Measurements from ENCODE around the gene PLEKHN1. TPM values are rescaled to one million over a fixed set of nuclear protein-coding genes. Genes with fewer than 3 reads are reported as not detected.
"Not testable (repeated sequence)": the region's sequence is repeated elsewhere in the genome, so short reads cannot be mapped to it uniquely, and the experiment has no call there.

The PLEKHN1 gene
- total RNA-seq, 6 donors from 2014 or later = 1.1 to 11.5 (median 1.6) TPM

- 69 to 77% methylated on average over 17 of the region's 17 CpGs for WGBS, 2 donors
- H3K27me3 ChIP-seq = peaks cover 0 to 25% (median 13%) of the 10 kb centered on the region in 4 donors
- DNase-seq (no peak), ATAC-seq (ENCODE audit: low FRiP score in 2 of 2) (no peak)
- H3K4me3 ChIP-seq = no peak overlapping the region
- peaks cover 4 to 9% (median 9%) of the 10 kb centered on the region in 4 donors for H3K4me1 ChIP-seq
- H3K9me3 ChIP-seq = no peaks in the 10 kb centered on the region
- TF ChIP-seq POLR2A (IDR thresholded peaks at IDR 0.05) (no peak), POLR2AphosphoS5 (IDR thresholded peaks at IDR 0.05) (no peak), CTCF (IDR thresholded peaks at IDR 0.05) (no peak), EP300 (IDR thresholded peaks at IDR 0.05) (no peak)
- no peaks in the 10 kb centered on the region for H3K36me3 ChIP-seq
- no peak overlapping the region for H3K27ac ChIP-seq
Observed at GRCh38 chr1:974687-975328, 8.5 kb downstream of the PLEKHN1 start.

GRCh38 chr1:975365-975764, 9.1 kb downstream of the PLEKHN1 start:
- peaks cover 0 to 20% (median 12%) of the 10 kb centered on the region in 4 donors for H3K27me3 ChIP-seq
- H3K4me3 ChIP-seq = no peak overlapping the region
- ATAC-seq (ENCODE audit: low FRiP score in 2 of 2) (no peak), DNase-seq (no peak)
- no peak for TF ChIP-seq POLR2AphosphoS5 (IDR thresholded peaks at IDR 0.05)
- TF ChIP-seq POLR2A (IDR thresholded peaks at IDR 0.05) = no peak
- no peak for TF ChIP-seq EP300 (IDR thresholded peaks at IDR 0.05)
- no peak for TF ChIP-seq CTCF (IDR thresholded peaks at IDR 0.05)
- WGBS, 2 donors = 50 to 54% methylated on average over 2 to 6 of the region's 9 CpGs
- no peaks in the 10 kb centered on the region for H3K36me3 ChIP-seq
- no peaks in the 10 kb centered on the region for H3K9me3 ChIP-seq
- peaks cover 4 to 9% (median 9%) of the 10 kb centered on the region in 4 donors for H3K4me1 ChIP-seq
- no peak overlapping the region for H3K27ac ChIP-seq

- peak; percentile 47 to 59 for ATAC-seq (ENCODE audit: low FRiP score in 2 of 2)
Observed at GRCh38 chr1:975896-976683, 9.8 kb downstream of the PLEKHN1 start.

GRCh38 chr1:976791-977190, 10.5 kb downstream of the PLEKHN1 start:
- not testable (repeated sequence) for H3K27ac ChIP-seq; H3K4me3 ChIP-seq; H3K4me1 ChIP-seq; H3K9me3 ChIP-seq; ATAC-seq (ENCODE audit: low FRiP score in 2 of 2); H3K36me3 ChIP-seq; H3K27me3 ChIP-seq
- no CpG with 5 or more reads among the region's 39 CpGs for WGBS, 2 donors
- DNase-seq = peak in 1 of 2 donors; percentile 84

More at GRCh38 chr1:975896-976683, 9.8 kb downstream of the PLEKHN1 start:
- DNase-seq = peak; percentile 65 to 91
- H3K9me3 ChIP-seq = no peaks in the 10 kb centered on the region
- peaks cover 4 to 9% (median 9%) of the 10 kb centered on the region in 4 donors for H3K4me1 ChIP-seq
- TF ChIP-seq EP300 (IDR thresholded peaks at IDR 0.05) = no peak
- peak; percentile 38 to 91 (median 74) for TF ChIP-seq CTCF (IDR thresholded peaks at IDR 0.05)
- no peak overlapping the region for H3K27ac ChIP-seq
- 5% methylated on average over 7 to 30 of the region's 40 CpGs for WGBS, 2 donors
- H3K4me3 ChIP-seq = peak overlapping the region in 3 of 4 donors; percentile 15 to 41 (median 39)
- no peaks in the 10 kb centered on the region for H3K36me3 ChIP-seq
- H3K27me3 ChIP-seq = peaks cover 0 to 13% (median 8%) of the 10 kb centered on the region in 4 donors

GRCh38 chr1:978069-978834, 12.0 kb downstream of the PLEKHN1 start:
- H3K27ac ChIP-seq = no peak overlapping the region
- TF ChIP-seq EP300 (IDR thresholded peaks at IDR 0.05) (no peak), POLR2A (IDR thresholded peaks at IDR 0.05) (no peak), CTCF (IDR thresholded peaks at IDR 0.05) (no peak), POLR2AphosphoS5 (IDR thresholded peaks at IDR 0.05) (no peak)
- H3K27me3 ChIP-seq = peaks cover 0 to 4% (median 0%) of the 10 kb centered on the region in 4 donors
- H3K9me3 ChIP-seq = no peaks in the 10 kb centered on the region
- 85 to 94% methylated on average over 13 to 30 of the region's 44 CpGs for WGBS, 2 donors
- peaks cover 4 to 9% (median 9%) of the 10 kb centered on the region in 4 donors for H3K4me1 ChIP-seq
- H3K4me3 ChIP-seq = no peak overlapping the region
- no peak for ATAC-seq (ENCODE audit: low FRiP score in 2 of 2)
- no peaks in the 10 kb centered on the region for H3K36me3 ChIP-seq
- no peak for DNase-seq
